Measurements from ENCODE around the gene CIBAR2. TPM values are rescaled to one million over a fixed set of nuclear protein-coding genes. Genes with fewer than 3 reads are reported as not detected.

The CIBAR2 gene
- total RNA-seq, 1 donor from 2014 or later = not detected

DNA sequence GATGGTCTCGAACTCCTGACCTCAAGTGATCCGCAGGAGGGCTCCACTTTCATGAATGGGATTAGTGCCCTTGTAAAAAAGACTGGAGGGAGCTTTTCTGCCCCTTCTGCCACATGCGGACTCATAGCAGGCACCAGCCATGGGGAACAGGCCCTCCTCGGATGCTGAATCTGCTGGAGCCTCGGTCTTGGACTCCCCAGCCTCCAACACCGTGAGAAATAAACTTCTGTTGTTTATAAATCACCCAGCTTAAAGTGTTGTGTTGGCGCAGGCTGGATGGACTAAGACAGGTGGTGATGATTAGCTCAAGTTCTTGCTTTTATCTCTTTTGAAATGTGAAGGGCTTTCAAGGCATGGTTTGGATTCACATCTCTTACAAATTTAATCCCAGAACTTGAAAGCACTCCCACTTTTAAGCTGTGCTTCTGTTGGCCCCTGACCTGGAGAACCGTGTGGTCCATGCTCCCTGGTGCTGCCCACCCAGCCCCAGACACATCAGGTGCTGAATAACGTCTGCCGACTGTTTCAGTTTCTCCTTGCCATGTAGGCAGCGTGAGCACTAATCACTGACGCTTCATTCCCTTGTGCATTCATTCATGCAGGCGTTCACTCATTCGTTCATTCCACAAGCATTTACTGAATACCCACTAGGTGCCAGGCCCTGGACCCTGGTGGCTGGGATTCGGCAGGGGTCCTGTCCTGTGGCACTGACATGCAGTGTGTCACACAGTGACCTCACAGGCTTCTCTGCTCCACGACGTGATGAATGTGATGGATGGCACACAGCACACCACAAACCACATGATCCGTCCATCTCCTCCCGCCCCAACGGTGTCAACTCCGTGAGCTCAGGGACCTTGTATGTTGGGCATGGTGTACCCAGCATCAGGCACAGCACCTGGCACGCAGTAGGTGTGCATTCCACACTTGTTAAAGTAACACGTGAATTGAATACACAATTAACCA is 8.9 kb downstream of the CIBAR2 start:
- no peak for DNase-seq (ENCODE audit: low read depth)

DNA sequence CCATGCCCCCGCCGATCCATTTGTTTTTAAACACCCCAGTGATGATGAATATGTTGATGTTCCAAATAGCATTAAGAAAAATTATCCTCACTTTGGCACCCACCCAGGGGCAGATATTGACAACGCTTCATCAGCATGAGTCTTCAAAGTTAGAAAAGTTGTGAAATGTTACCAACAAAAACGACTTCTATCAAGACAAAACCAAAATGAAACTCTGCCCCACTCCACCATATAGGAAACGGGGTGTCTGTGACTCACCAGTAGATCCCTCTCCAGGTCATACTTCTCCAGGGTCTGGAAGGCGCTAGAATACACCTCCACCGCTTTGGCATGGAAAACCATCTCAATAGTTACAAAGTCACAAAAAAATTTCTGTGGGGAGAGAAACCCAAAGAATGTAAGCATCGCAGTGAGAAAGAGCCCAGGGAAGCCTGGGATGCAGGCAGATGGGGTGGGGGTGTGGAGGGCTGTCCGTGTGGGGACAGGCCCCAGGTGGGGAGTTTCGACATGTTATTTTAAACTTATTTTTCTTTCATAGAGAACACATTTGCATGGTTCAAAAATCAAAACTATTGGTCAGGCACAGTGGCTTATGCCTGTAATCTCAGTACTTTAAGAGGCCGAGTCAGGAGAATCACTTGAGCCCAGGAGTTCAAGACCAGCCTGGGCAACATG is 10.2 kb downstream of the CIBAR2 start:
- DNase-seq (ENCODE audit: low read depth) = no peak

DNA sequence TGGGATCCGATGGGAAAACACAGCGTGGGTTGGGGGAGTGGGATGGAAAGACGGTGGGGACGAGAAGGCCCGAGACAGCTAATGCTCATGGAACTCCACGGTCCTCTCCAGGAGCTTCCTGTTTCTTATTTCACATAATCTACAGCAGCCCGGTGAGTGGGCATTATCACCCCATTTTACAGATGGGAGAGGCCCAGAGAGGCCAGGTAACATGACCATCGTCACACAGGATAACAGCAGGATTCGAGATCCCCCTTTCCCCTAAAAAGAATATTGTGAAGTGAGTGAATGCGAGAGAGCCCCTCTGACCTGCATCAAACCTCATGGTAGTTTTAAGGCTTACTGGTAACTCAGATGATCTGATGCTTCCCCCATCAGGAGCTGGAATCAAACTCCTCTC is 12.0 kb downstream of the CIBAR2 start:
- no peak for DNase-seq (ENCODE audit: low read depth)

DNA sequence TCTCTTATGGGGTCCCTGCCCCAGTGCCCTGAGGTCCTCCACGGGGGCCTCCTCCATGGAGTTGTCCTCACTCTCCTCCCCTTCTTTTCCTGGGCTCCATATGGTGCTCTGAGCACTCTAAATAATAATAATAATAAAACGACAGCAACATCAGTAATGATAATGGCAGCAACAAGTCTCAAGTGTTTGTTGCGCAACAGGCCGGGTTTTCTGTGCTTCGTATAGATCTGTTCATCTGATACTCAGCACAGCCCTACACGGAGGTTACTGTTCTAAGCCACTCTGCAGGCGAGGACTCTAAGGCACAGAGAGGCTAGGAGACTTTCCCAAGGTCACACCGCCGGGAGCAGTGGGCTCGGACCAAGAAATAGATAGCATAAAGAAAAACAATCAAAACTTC is 13.7 kb downstream of the CIBAR2 start:
- DNase-seq (ENCODE audit: low read depth) = no peak

DNA sequence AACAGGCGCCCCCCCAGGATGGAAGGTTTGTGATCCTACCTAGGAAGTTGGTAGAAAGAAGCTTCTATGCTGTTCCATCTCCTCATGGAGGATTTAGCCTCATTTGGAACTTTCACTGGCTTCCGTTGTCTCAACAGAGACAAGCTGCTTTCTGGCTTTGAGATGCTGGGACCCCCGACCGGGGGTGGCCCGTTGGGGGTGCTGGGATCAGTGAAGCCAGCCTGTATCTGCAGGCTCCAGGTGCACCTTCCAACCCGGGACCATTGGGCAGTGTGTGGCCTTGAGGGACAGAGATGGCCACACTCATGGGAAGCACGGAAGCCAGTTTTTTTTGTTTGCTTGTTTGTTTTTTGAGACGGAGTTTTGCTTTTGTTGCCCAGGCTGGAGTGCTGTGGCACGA is 15.4 kb downstream of the CIBAR2 start:
- no peak for DNase-seq (ENCODE audit: low read depth)

DNA sequence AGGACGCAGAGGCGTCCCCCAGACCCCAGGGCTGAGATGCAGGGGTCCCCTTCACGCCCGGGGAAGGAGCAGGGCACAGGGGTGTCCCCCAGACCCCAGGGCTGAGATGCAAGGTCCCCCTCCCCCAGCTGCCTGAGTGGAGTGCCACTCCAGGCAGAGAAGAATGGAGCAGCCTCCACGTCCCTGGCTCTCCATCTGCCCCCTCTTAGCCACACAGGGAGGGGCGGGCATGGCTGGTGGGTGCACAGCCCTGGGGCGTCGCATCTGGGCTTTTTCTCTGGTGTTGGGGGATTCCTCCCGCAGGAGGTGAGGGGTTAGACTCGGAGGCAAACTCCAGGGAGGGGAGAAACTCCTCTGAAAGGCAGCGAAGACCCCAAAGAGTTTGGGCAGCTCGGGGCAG is 17.5 kb downstream of the CIBAR2 start:
- no peak for DNase-seq (ENCODE audit: low read depth)

DNA sequence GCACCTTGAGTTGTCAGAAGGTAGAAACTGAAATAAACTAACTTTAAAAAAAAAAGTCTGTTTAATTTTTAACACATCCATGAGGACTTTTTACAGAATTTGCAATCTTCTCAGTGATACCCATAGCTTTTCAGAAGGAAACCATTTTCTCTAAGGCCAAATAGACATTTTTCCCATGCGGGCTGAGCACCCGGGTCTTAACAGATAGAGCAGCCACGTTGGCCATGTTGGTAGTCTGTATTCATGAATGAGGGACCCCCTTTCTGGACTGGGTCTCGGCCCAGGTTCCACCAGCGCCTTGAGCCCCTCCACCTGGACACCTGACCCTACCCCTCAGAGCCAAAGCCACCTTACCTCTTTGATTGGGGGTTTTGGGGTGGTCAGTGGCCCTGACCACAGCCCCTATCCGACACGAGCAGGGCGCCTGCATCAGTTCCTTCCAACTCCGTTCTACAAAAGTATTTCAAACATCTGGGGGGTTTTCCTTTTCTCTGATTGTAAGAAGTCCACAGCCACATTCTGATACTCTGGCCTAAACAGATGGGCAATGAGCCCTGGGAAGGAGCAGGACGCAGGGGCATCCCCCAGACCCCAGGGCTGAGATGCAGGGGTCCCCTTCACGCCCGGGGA is 18.0 kb downstream of the CIBAR2 start:
- no peak for DNase-seq (ENCODE audit: low read depth)

DNA sequence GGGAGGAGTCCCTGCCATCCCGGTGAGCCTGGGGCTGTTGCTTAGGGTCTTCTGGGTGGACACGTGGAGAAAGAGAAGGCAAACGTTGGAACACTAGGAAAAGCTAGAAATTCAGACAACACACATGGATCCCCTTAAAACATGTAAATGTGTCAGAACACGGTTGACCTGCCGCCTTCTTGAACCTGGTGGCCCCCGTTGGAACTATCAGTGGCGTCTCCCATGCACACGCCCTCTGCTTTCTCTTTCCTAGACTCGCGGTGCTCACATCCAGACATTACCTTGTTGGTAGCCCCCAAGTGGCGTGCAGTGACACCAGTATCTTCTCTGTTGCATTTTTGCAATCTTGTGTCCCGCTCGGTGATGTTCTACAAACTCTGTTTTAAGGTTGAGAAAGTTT is 18.6 kb downstream of the CIBAR2 start:
- DNase-seq (ENCODE audit: low read depth) = no peak

DNA sequence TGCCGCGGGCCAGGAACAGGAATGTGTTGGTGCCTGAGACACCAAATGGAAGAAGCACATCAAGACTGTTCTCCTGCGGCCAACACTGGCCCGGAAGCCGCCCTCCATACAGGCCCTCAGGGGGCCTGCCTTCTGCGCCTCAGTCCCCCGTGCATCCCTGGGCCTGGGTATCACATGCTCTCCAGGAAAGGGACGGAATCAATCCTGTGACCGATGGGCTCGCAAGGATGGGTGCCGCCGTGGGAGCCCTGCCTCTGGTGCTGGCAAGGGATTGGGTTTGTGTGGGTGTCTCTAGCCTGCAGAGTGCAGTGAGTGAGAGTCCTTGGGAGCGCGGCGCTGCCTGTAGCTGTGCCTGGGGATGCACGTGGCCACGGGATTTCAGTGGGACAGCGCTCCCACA is 19.4 kb downstream of the CIBAR2 start:
- no peak for DNase-seq (ENCODE audit: low read depth)

DNA sequence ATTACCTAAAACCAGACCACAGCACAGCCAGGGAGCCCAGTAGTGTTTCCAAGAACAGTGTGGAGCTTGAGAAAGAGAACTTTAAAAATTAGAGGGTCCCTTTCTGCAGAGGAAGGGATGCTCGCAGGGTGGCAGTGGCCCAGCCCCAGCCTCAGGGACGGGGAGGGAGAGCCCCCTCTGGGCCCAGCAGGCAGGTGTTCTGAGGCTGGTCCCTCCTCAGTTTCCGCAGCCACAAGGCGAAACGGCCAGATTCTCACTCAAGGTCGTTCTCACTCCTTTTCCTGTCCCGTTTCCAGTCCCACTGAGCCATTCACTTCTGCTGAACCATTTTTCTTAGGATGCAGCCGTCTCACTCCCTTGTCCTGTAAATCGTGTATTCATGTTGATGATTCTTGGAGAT is 20.0 kb downstream of the CIBAR2 start:
- no peak for DNase-seq (ENCODE audit: low read depth)

DNA sequence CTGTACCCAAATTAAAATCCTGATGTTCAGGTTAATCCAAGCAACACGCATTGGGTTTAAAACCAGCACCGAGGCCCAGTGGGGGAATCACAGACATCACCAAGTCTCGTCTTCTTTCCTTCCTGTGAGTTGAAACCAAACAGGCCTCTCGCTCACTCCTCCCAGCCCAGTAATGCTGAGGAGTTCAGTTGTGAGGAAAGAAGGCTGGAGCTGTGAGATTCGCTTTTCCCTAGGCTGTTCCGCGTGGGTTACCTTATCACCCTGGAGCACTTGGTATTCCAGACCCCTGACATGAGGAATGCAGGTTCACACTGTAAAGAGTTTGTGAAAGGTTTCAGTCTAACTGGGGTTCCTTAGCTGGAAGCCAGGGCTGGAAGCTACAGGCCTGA is 20.8 kb downstream of the CIBAR2 start:
- no peak for DNase-seq (ENCODE audit: low read depth)

DNA sequence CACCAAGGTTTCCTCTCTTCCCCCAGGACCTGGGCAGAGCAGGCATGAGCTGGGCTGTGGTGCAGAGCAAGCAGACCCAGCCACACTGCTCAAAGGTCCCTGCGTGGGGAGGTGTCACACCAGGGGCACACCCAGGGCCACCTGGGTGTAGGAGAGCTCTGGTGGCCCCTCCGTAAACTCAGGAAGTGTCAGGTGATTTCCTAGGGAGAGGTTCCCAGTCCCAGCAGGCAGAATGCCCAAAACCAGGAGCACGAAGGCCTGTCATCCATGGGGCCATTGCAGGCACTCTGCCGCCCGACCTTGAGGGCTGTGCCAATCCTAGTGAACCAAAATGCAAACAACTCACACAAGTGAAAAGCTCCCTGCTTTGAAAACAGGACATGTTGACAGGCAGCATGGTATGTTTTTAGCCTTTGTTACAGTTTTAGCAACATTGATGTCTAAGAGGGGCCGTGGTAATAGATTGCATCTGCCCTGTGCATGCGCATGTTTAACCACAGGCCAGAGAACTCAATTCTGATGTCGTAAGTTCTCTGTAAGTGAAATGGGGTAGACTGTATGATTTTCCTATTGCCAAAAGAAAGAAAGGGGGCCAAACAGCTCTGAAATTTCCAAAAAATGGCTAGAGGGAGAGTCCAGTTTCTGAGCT is 21.3 kb downstream of the CIBAR2 start:
- no peak for DNase-seq (ENCODE audit: low read depth)

DNA sequence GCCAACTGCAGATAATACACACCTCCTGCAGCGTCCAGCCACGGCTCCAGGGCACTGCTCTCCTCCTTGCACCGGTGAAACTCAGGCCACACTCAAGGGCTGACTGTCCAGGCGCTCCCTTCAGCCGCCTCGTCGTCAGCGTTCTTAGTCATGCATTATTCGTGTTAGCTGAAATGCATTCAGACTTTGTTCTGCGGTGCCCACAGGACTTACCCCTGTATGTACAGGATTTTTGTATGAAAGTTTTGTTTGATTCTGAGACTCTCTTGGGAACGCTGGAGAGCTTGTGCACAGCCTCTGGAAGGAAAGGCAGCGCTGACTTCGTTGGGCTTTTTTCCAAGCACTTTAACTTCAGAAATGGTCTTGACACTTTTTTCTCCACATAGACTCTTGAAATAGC is 22.1 kb downstream of the CIBAR2 start:
- DNase-seq (ENCODE audit: low read depth) = no peak

DNA sequence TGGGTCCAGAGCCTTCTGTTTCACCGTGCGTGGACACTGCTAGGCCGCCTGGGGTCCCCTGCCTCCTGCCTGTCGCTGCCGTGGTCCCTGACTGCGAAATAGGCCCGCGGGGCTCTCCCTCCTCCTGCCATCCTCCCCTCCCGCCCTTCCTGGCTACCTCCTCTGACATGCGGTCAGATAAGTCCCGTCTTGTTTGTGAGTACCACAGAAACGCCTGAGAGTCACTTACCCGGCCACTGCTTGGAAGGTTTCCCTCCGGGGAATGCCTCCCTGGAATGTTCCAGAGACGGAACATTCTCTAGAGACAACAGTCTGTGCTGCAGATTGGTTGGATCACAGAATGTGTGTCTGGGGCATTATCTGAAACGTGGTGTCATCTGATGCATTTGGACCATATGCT is 22.7 kb downstream of the CIBAR2 start:
- no peak for DNase-seq (ENCODE audit: low read depth)

DNA sequence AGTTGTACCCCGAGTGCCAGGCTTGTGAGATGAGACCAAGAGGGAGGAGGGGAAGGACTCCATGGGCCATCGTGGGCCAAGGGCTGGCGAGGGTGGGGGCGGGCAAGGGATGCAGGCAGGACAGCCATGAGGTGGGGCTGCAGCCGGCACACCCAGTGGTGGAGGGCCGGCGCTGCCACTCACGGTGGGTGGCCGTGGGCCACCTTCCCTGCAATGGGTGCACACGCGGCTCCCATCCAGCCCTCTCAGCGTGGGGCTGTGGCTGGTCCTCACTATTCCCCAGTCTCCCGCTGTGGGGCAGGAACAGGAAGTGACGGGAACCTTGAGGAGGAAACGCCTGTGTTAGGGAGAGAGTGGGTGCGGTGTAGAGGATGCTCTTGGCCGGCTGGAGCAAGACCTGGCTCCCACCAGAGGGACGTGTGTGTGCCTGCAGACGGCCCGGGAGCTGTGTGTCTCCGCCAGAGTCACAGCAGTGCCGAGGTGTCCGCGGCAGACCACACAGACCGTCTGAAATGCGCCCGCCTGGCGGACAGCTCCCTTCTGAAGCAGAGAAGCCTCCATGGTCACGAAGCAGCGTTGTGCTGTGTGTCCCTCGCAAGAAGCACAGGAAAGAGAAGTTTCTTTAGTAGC is 23.6 kb downstream of the CIBAR2 start:
- no peak for DNase-seq (ENCODE audit: low read depth)

DNA sequence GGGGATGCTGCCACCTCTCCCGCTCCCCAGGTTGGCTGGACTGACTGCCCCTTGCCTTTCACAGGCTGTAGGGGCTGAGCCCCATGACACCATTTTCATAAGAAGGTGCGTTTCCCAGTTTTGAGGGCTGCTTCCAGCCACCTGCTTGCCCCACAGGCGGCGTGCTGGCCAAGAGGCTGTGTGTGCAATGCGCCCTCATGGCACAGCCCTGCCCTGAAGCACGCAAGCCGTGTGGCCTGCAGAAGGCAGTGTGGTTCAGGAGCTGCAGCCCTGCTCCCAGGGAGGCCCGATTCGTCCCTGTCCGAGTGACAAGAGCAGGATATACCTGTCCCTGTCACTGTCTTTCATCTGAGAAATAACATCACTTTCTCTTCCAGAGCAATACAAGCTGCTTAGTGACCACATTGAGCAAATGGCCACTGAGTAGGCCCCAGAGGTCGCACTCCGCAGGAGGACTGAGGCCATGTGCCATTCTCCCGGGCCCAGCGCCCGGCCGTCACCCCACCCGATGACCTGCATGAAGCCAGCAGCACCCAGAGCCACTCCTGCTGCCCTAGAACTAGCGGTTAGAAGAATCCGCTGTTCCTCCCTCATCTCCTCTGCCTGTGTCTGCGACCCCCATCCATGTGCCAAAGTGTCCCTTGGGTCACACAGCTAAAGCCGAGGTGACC is 24.2 kb downstream of the CIBAR2 start:
- DNase-seq (ENCODE audit: low read depth) = no peak

DNA sequence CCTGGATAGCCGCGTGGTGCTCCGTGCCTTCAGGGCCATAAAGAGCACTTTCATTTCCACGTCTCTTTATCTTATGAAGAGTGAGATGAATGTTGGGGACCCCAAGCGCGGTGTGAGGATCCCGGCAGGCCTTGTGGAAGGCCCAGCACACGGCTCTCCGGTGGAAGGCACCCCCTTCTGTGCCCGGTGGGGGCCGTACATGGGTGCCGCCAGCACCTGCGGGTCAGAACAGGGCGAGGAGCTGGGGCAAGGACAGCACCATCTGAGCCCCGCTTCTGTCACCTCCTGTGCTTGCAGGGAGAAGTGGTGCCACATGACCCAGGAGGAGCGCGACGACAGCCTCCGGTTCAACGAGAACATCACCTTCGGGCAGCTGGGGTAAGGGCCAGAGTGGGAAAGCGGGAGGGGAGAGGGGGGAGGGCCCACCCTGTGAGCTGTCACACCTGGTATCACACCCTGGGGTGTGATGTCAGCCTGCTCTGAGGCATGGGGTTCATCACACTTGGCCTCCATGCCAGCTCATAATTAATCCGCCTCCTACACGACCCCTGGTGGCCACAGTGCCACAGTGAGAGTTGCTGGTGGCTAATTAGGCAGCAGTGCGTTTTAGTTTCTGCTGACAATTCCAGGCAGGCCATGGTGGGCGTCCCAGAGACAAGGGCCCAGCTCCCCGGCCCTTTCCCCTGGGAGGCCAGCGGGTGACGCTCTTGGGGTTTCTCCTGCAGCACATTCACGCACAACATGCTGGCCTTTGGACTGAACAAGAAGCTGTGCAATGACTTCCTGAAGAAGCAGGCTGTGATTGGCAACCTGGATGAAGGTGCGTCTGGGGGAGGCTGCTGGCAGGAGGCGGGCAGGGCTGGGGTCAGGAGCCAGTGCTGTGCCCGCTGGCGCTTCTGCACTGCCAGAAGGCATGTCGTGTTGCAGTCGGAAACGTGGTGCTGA is 25.7 kb downstream of the CIBAR2 start:
- peak; percentile 44 for DNase-seq (ENCODE audit: low read depth)

DNA sequence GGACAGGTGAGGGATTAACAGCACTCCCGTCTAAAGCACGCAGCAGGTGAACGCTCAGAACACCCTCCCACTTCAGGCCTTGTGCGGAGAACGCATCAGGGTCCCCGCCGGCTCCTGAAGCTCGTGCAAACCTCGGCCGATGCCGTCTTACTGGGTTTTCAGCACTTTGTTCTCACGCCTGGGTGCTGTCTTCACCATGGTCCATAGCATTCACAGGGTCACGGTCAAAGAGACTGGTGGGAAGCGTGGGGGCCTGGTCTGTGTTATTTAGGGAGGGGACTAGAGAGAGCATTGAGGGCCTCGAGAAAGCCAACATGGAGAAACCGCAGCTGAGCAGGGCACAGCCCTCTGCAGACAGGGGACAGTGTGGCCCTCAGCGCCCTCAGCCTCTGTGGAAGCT is 26.6 kb downstream of the CIBAR2 start:
- DNase-seq (ENCODE audit: low read depth) = no peak

DNA sequence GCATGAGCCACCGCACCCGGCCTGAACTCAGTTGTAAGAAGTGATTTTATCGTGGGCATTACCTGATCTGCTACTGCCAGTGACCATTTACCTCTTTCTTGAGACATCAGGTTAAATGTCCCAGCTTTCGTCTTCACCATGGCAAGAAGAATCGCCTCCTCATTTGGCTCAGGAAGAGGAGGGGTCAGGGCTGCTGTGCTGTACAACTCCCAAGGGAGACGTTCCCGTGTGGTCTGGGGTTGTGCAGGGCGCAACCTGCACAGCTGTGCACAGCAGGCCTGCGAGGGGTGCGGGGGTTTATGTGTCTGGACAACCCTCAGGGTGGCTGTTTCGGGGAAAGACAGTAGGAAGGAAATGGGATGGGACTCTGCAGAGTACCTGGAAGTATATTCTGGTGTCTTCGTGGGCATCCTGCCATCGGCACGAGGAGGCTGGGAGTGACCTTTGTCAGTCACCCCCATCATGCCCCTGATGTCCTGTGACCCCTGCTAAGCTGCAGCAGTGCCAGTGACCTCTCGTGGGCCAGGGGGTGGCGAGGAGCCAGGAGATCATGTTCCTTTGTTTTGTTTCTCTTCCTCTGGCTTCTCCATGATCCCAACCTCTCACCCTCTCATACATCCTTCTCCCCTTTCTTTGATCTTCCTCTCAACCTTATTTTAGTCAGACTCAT is 27.3 kb downstream of the CIBAR2 start:
- DNase-seq (ENCODE audit: low read depth) = no peak

Measured in renal cortical epithelial cell (primary cell).